AG20443 (cell line): ENCODE results near the gene ROBO2.

ENCODE experiments used
- DNase-seq: peaks from one replicate; pipeline ENCODE4 v3.0.0; 2012; ENCODE audit warnings: low spot score, mixed read lengths

ROBO2 gene

GRCh38 chr3:77102951-77103769 lies 63.3 kb downstream of the ROBO2 start:
- no peak for DNase-seq

- no peak for DNase-seq
Observed at GRCh38 chr3:77122652-77123051, 82.8 kb downstream of the ROBO2 start.

- DNase-seq, result no peak
Observed at GRCh38 chr3:77125966-77126365, 86.1 kb downstream of the ROBO2 start.

GRCh38 chr3:77134769-77135168 lies 94.9 kb downstream of the ROBO2 start:
- no peak for DNase-seq

GRCh38 chr3:77137559-77137958 lies 97.7 kb downstream of the ROBO2 start:
- DNase-seq, result no peak

GRCh38 chr3:77139624-77140023 lies 99.7 kb downstream of the ROBO2 start:
- no peak for DNase-seq

- no peak for DNase-seq
Observed at GRCh38 chr3:77141423-77141822, 101.5 kb downstream of the ROBO2 start.

- no peak for DNase-seq
Observed at GRCh38 chr3:77142578-77142977, 102.7 kb downstream of the ROBO2 start.

- no peak for DNase-seq
Observed at GRCh38 chr3:77146004-77146403, 106.1 kb downstream of the ROBO2 start.

- DNase-seq, result no peak
Observed at GRCh38 chr3:77147836-77148578, 108.1 kb downstream of the ROBO2 start.

- DNase-seq, result no peak
Observed at GRCh38 chr3:77149382-77149781, 109.5 kb downstream of the ROBO2 start.

GRCh38 chr3:77150028-77150427 lies 110.1 kb downstream of the ROBO2 start:
- no peak for DNase-seq

- no peak for DNase-seq
Observed at GRCh38 chr3:77150759-77151158, 110.9 kb downstream of the ROBO2 start.

GRCh38 chr3:77158730-77159581 lies 119.1 kb downstream of the ROBO2 start:
- DNase-seq, result no peak

- no peak for DNase-seq
Observed at GRCh38 chr3:77160931-77161497, 121.1 kb downstream of the ROBO2 start.

- DNase-seq, result no peak
Observed at GRCh38 chr3:77169823-77170222, 129.9 kb downstream of the ROBO2 start.

GRCh38 chr3:77171026-77171425 lies 131.1 kb downstream of the ROBO2 start:
- no peak for DNase-seq

- DNase-seq, result no peak
Observed at GRCh38 chr3:77179762-77180161, 139.9 kb downstream of the ROBO2 start.

GRCh38 chr3:77182341-77182740 lies 142.4 kb downstream of the ROBO2 start:
- no peak for DNase-seq

- no peak for DNase-seq
Observed at GRCh38 chr3:77186319-77186718, 146.4 kb downstream of the ROBO2 start.

GRCh38 chr3:77186728-77187127 lies 146.8 kb downstream of the ROBO2 start:
- DNase-seq, result no peak

- no peak for DNase-seq
Observed at GRCh38 chr3:77188210-77188609, 148.3 kb downstream of the ROBO2 start.
